Karpas-422 (cell line): ENCODE measurements around the gene MEIS3. TPM values are rescaled to one million over a fixed set of nuclear protein-coding genes. Genes with fewer than 3 reads are reported as not detected.

Source experiments
- DNase-seq: peaks from one replicate; pipeline ENCODE4 v3.0.0-alpha.2; 2015
- H2AFZ ChIP-seq: fragments of 200-600 bp; sonication (generic); 2 replicates; pipeline ENCODE4 v1.6.1; 2014; ENCODE audit warnings: antibody characterized with exemption, low read length, mixed read lengths
- H3K27ac ChIP-seq: fragments of 200-600 bp; sonication (generic); 2 replicates; pipeline ENCODE4 v1.5.1; 2014; ENCODE audit warnings: mild to moderate bottlenecking, low read length, moderate library complexity
- H3K27me3 ChIP-seq: fragments of 200-600 bp; sonication (generic); 2 replicates; pipeline ENCODE4 v1.6.1; 2014; ENCODE audit warnings: low read length, mixed read lengths
- H3K36me3 ChIP-seq: fragments of 200-600 bp; sonication (generic); 2 replicates; pipeline ENCODE4 v1.6.1; 2014; ENCODE audit warnings: low read length, mixed read lengths; ENCODE audit not compliant: insufficient read depth
- H3K4me1 ChIP-seq: fragments of 200-600 bp; sonication (generic); 2 replicates; pipeline ENCODE4 v1.6.1; 2014; ENCODE audit warnings: mild to moderate bottlenecking, low read length, mixed read lengths
- H3K4me2 ChIP-seq: fragments of 200-600 bp; sonication (generic); 2 replicates; pipeline ENCODE4 v1.6.1; 2014; ENCODE audit warnings: low read length, low read depth, mild to moderate bottlenecking; ENCODE audit not compliant: poor library complexity, severe bottlenecking
- H3K4me3 ChIP-seq: fragments of 200-600 bp; sonication (generic); 2 replicates; pipeline ENCODE4 v1.5.1; 2014; ENCODE audit warnings: mild to moderate bottlenecking, antibody characterized with exemption, low read length, mixed read lengths
- H3K79me2 ChIP-seq: fragments of 200-600 bp; sonication (generic); 2 replicates; pipeline ENCODE4 v1.6.1; 2014; ENCODE audit warnings: mild to moderate bottlenecking, low read length, mixed read lengths
- H3K9ac ChIP-seq: fragments of 200-600 bp; sonication (generic); 2 replicates; pipeline ENCODE4 v1.6.0; 2014; ENCODE audit warnings: low read length
- H3K9me2 ChIP-seq: fragments of 200-600 bp; sonication (generic), shearing (Covaris generic); replicated peaks from 2 replicates; pipeline ENCODE4 v1.6.0; 2014; ENCODE audit warnings: mild to moderate bottlenecking, low read length, moderate library complexity; ENCODE audit not compliant: insufficient read depth
- H3K9me3 ChIP-seq: fragments of 300-700, 200-600 bp; sonication (generic); 2 replicates; pipeline ENCODE4 v1.6.1; 2014; ENCODE audit warnings: low read length, mixed read lengths
- H4K20me1 ChIP-seq: fragments of 200-600 bp; sonication (generic); 2 replicates; pipeline ENCODE4 v1.6.1; 2014; ENCODE audit warnings: mild to moderate bottlenecking, antibody characterized with exemption, low read length, low read depth; ENCODE audit not compliant: insufficient read depth
- total RNA-seq: library from RNA; depleted of rRNA; stranded (reverse); fragments of >200 nt; shearing (Covaris generic); gene quantifications from 2 replicates; pipeline ENCODE4 v1.2.3, GENCODE V29; 2014; ENCODE audit warnings: low replicate concordance

MEIS3 gene
- total RNA-seq, 1 experiment from 2014 or later, result 3.3 TPM

- H3K27ac ChIP-seq, result no peak overlapping the region
- H2AFZ ChIP-seq, result no peak overlapping the region
- peak; percentile 22 for DNase-seq
- peaks cover 10% of the 10 kb centered on the region for H3K36me3 ChIP-seq
- no peaks in the 10 kb centered on the region for H3K27me3 ChIP-seq
- no peaks in the 10 kb centered on the region for H3K9me2 ChIP-seq
- peaks cover 9% of the 10 kb centered on the region for H4K20me1 ChIP-seq
- no peaks in the 10 kb centered on the region for H3K9me3 ChIP-seq
- no peak overlapping the region for H3K9ac ChIP-seq
- H3K4me2 ChIP-seq, result no peak overlapping the region
- no peaks in the 10 kb centered on the region for H3K79me2 ChIP-seq
- no peaks in the 10 kb centered on the region for H3K4me1 ChIP-seq
- H3K4me3 ChIP-seq, result no peak overlapping the region
Measured at GRCh38 chr19:47379381-47379938, 39.9 kb downstream of the MEIS3 start.

GRCh38 chr19:47378246-47378645, 41.1 kb downstream of the MEIS3 start:
- H3K27me3 ChIP-seq, result no peaks in the 10 kb centered on the region
- H3K27ac ChIP-seq, result no peak overlapping the region
- H3K4me2 ChIP-seq, result no peak overlapping the region
- H3K4me3 ChIP-seq, result no peak overlapping the region
- no peak overlapping the region for H2AFZ ChIP-seq
- no peak overlapping the region for H3K9ac ChIP-seq
- H3K9me3 ChIP-seq, result no peaks in the 10 kb centered on the region
- no peaks in the 10 kb centered on the region for H3K79me2 ChIP-seq
- peaks cover 9% of the 10 kb centered on the region for H4K20me1 ChIP-seq
- H3K4me1 ChIP-seq, result no peaks in the 10 kb centered on the region
- DNase-seq, result peak; percentile 40
- peaks cover 10% of the 10 kb centered on the region for H3K36me3 ChIP-seq
- no peaks in the 10 kb centered on the region for H3K9me2 ChIP-seq

GRCh38 chr19:47377801-47378200, 41.5 kb downstream of the MEIS3 start:
- peak; percentile 24 for DNase-seq
- Histone ChIP-seq H3K9me2 (no peaks in the 10 kb centered on the region), H3K9ac (no peak overlapping the region), H3K4me2 (no peak overlapping the region), H3K79me2 (no peaks in the 10 kb centered on the region), H2AFZ (no peak overlapping the region), H3K27ac (no peak overlapping the region), H4K20me1 (peaks cover 9% of the 10 kb centered on the region), H3K36me3 (peaks cover 10% of the 10 kb centered on the region), H3K4me3 (no peak overlapping the region), H3K27me3 (no peaks in the 10 kb centered on the region), H3K4me1 (no peaks in the 10 kb centered on the region), H3K9me3 (no peaks in the 10 kb centered on the region)

- H3K9ac ChIP-seq, result no peak overlapping the region
- no peak overlapping the region for H3K4me3 ChIP-seq
- H3K79me2 ChIP-seq, result no peaks in the 10 kb centered on the region
- DNase-seq, result peak; percentile 33
- H2AFZ ChIP-seq, result no peak overlapping the region
- H3K9me2 ChIP-seq, result no peaks in the 10 kb centered on the region
- peaks cover 9% of the 10 kb centered on the region for H4K20me1 ChIP-seq
- H3K4me1 ChIP-seq, result no peaks in the 10 kb centered on the region
- H3K9me3 ChIP-seq, result no peaks in the 10 kb centered on the region
- no peak overlapping the region for H3K27ac ChIP-seq
- no peak overlapping the region for H3K4me2 ChIP-seq
- no peaks in the 10 kb centered on the region for H3K27me3 ChIP-seq
- peaks cover 10% of the 10 kb centered on the region for H3K36me3 ChIP-seq
Measured at GRCh38 chr19:47377208-47377701, 42.1 kb downstream of the MEIS3 start.

- DNase-seq, result peak; percentile 28
- H3K36me3 ChIP-seq, result peaks cover 6% of the 10 kb centered on the region
Measured at GRCh38 chr19:47376589-47377144, 42.7 kb downstream of the MEIS3 start.

GRCh38 chr19:47375694-47376588, 43.4 kb downstream of the MEIS3 start:
- Histone ChIP-seq H3K4me1 (no peaks in the 10 kb centered on the region), H3K9me3 (no peaks in the 10 kb centered on the region), H3K9me2 (no peaks in the 10 kb centered on the region), H3K36me3 (no peaks in the 10 kb centered on the region; the same call in none of the 2 replicates), H4K20me1 (peaks cover 10% of the 10 kb centered on the region; the same call in 1 of the 2 replicates), H3K4me3 (no peak overlapping the region), H3K4me2 (no peak overlapping the region), H3K9ac (no peak overlapping the region), H3K79me2 (no peaks in the 10 kb centered on the region), H3K27me3 (no peaks in the 10 kb centered on the region), H3K27ac (no peak overlapping the region), H2AFZ (no peak overlapping the region)
- DNase-seq, result peak; percentile 34

More at GRCh38 chr19:47376589-47377144, 42.7 kb downstream of the MEIS3 start:
- Histone ChIP-seq H3K9me2 (no peaks in the 10 kb centered on the region), H3K27me3 (no peaks in the 10 kb centered on the region), H3K4me1 (no peaks in the 10 kb centered on the region), H3K9me3 (no peaks in the 10 kb centered on the region), H3K9ac (no peak overlapping the region), H3K27ac (no peak overlapping the region), H2AFZ (no peak overlapping the region), H3K4me3 (no peak overlapping the region), H4K20me1 (peaks cover 9% of the 10 kb centered on the region), H3K4me2 (no peak overlapping the region), H3K79me2 (no peaks in the 10 kb centered on the region)

- H3K79me2 ChIP-seq, result no peaks in the 10 kb centered on the region
- no peaks in the 10 kb centered on the region for H3K27me3 ChIP-seq
- no peaks in the 10 kb centered on the region for H3K9me3 ChIP-seq
- no peak overlapping the region for H3K4me2 ChIP-seq
- no peak overlapping the region for H3K9ac ChIP-seq
- no peak overlapping the region for H3K27ac ChIP-seq
- no peaks in the 10 kb centered on the region for H3K9me2 ChIP-seq
- peak; percentile 29 for DNase-seq
- no peaks in the 10 kb centered on the region for H3K4me1 ChIP-seq
- 0 out of 2 replicates have a peak, but pooled peaks cover 10% of the 10 kb centered on the region for H4K20me1 ChIP-seq
- no peak overlapping the region for H3K4me3 ChIP-seq
- H3K36me3 ChIP-seq, result peaks cover 2% of the 10 kb centered on the region
- H2AFZ ChIP-seq, result no peak overlapping the region
Measured at GRCh38 chr19:47374876-47375693, 44.2 kb downstream of the MEIS3 start.
